Measurements from ENCODE around the gene KIF6. TPM values are rescaled to one million over a fixed set of nuclear protein-coding genes. Genes with fewer than 3 reads are reported as not detected.

Gene KIF6
- total RNA-seq, 1 experiment from 2014 or later: not detected

DNA sequence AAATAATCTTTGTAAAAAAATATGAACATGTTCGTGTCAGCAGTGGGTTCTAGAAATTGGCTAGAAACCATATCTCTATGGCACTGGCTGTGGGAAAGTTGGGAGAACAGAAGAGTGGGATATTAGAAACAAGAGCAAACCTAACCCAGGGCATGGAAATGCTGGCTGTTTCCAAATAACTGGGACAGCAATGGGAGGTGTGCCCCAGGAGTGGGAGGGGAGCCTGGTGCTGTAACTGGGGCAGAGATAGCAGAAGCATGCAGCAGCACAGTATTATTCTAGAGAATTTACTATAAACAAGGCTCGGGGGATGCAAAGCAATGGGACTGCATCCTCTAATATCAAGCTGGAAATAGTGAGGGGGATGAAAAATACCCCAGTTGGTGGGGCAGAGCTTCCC, 175.0 kb downstream of the KIF6 start:
- ATAC-seq: no peak
- DNase-seq (ENCODE audit: low read depth, low spot score): no peak
- CTCF ChIA-PET: no interaction called here
- in situ Hi-C loops (cut with HindIII; ENCODE audit: low pct_unique_long_range_greater_than_20kb, low sequenced_read_pairs): no loop called here
- Histone ChIP-seq H3K27me3 (ENCODE audit: control insufficient read depth, insufficient read depth, low read length) (peaks cover 5% of the 10 kb centered on the region), H3K9me3 (ENCODE audit: control insufficient read depth, insufficient read depth, low read depth, low read length) (no peaks in the 10 kb centered on the region), H3K4me3 (ENCODE audit: low read depth in 2 of 2, low read length in 2 of 2) (no peak overlapping the region), H3K36me3 (ENCODE audit: control insufficient read depth, insufficient read depth, low read length) (no peaks in the 10 kb centered on the region), H3K27ac (ENCODE audit: low read length) (no peak overlapping the region), H3K4me1 (ENCODE audit: control insufficient read depth, insufficient read depth, low read length) (no peaks in the 10 kb centered on the region)
- intact Hi-C loops (cut with micrococcal nuclease; ENCODE audit: unreplicated experiment): no loop called here
- TF ChIP-seq, protein P1, sequence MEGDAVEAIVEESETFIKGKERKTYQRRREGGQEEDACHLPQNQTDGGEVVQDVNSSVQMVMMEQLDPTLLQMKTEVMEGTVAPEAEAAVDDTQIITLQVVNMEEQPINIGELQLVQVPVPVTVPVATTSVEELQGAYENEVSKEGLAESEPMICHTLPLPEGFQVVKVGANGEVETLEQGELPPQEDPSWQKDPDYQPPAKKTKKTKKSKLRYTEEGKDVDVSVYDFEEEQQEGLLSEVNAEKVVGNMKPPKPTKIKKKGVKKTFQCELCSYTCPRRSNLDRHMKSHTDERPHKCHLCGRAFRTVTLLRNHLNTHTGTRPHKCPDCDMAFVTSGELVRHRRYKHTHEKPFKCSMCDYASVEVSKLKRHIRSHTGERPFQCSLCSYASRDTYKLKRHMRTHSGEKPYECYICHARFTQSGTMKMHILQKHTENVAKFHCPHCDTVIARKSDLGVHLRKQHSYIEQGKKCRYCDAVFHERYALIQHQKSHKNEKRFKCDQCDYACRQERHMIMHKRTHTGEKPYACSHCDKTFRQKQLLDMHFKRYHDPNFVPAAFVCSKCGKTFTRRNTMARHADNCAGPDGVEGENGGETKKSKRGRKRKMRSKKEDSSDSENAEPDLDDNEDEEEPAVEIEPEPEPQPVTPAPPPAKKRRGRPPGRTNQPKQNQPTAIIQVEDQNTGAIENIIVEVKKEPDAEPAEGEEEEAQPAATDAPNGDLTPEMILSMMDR (IDR thresholded peaks at IDR 0.05): no peak
- TF ChIP-seq POLR2AphosphoS5 (IDR thresholded peaks at IDR 0.05; ENCODE audit: low read depth, low read length): no peak
- TF ChIP-seq, protein P2, sequence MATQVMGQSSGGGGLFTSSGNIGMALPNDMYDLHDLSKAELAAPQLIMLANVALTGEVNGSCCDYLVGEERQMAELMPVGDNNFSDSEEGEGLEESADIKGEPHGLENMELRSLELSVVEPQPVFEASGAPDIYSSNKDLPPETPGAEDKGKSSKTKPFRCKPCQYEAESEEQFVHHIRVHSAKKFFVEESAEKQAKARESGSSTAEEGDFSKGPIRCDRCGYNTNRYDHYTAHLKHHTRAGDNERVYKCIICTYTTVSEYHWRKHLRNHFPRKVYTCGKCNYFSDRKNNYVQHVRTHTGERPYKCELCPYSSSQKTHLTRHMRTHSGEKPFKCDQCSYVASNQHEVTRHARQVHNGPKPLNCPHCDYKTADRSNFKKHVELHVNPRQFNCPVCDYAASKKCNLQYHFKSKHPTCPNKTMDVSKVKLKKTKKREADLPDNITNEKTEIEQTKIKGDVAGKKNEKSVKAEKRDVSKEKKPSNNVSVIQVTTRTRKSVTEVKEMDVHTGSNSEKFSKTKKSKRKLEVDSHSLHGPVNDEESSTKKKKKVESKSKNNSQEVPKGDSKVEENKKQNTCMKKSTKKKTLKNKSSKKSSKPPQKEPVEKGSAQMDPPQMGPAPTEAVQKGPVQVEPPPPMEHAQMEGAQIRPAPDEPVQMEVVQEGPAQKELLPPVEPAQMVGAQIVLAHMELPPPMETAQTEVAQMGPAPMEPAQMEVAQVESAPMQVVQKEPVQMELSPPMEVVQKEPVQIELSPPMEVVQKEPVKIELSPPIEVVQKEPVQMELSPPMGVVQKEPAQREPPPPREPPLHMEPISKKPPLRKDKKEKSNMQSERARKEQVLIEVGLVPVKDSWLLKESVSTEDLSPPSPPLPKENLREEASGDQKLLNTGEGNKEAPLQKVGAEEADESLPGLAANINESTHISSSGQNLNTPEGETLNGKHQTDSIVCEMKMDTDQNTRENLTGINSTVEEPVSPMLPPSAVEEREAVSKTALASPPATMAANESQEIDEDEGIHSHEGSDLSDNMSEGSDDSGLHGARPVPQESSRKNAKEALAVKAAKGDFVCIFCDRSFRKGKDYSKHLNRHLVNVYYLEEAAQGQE (IDR thresholded peaks at IDR 0.05; ENCODE audit: insufficient read depth in 1 of 2, low read depth in 2 of 2, low read length in 1 of 2): no peak
- TF ChIP-seq SIN3A (IDR thresholded peaks at IDR 0.05; ENCODE audit: borderline replicate concordance, insufficient read depth, low read depth, low read length): no peak
- no peak for TF ChIP-seq TCF7L2 (IDR thresholded peaks at IDR 0.05; ENCODE audit: low read depth, low read length)
- no TSS peak for BruUV-seq (replicated peaks)
- POLR2A ChIA-PET: no interaction called here

DNA sequence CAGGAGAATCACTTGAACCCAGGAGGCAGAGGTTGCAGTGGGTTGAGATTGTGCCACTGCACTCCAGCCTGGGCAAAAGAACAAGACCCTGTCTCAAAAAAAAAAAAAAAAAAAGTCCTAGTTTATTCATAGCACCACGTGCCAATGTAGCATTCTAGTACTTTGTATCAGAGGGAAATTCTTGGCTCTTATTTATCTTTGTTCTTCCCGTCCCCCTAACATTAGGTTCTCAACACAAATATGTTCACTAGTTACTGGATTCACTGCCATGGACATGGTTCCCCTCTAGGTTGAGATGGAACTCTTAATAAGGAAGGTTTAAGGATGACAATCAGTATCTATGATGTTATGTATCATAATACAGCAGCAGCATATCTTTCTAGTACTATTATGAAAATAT, 178.5 kb downstream of the KIF6 start:
- BruUV-seq (replicated peaks): no TSS peak

More for the DNA sequence above, 178.5 kb downstream of the KIF6 start:
- DNase-seq (ENCODE audit: low read depth, low spot score): no peak
- TF ChIP-seq, protein P1 (IDR thresholded peaks at IDR 0.05): no peak
- TF ChIP-seq, protein P2 (IDR thresholded peaks at IDR 0.05; ENCODE audit: insufficient read depth in 1 of 2, low read depth in 2 of 2, low read length in 1 of 2): no peak
- TF ChIP-seq SIN3A (IDR thresholded peaks at IDR 0.05; ENCODE audit: borderline replicate concordance, insufficient read depth, low read depth, low read length) (no peak), TCF7L2 (IDR thresholded peaks at IDR 0.05; ENCODE audit: low read depth, low read length) (no peak), POLR2AphosphoS5 (IDR thresholded peaks at IDR 0.05; ENCODE audit: low read depth, low read length) (no peak)
- in situ Hi-C loops (cut with HindIII; ENCODE audit: low pct_unique_long_range_greater_than_20kb, low sequenced_read_pairs) (no loop called here), intact Hi-C loops (cut with micrococcal nuclease; ENCODE audit: unreplicated experiment) (no loop called here)
- ChIA-PET CTCF (no interaction called here), POLR2A (no interaction called here)
- Histone ChIP-seq H3K4me3 (ENCODE audit: low read depth in 2 of 2, low read length in 2 of 2) (no peak overlapping the region), H3K9me3 (ENCODE audit: control insufficient read depth, insufficient read depth, low read depth, low read length) (no peaks in the 10 kb centered on the region), H3K27ac (ENCODE audit: low read length) (no peak overlapping the region), H3K27me3 (ENCODE audit: control insufficient read depth, insufficient read depth, low read length) (peaks cover 2% of the 10 kb centered on the region), H3K36me3 (ENCODE audit: control insufficient read depth, insufficient read depth, low read length) (no peaks in the 10 kb centered on the region), H3K4me1 (ENCODE audit: control insufficient read depth, insufficient read depth, low read length) (no peaks in the 10 kb centered on the region)
- ATAC-seq: no peak

Measured in Panc1 (cell line).